Measurements from ENCODE around the gene S100Z. TPM values are rescaled to one million over a fixed set of nuclear protein-coding genes. Genes with fewer than 3 reads are reported as not detected.

The S100Z gene
- total RNA-seq, 6 experiments from 2014 or later = 0.43 TPM; not detected in 5

- Histone ChIP-seq H3K36me3 (no peaks in the 10 kb centered on the region), H3K4me1 (no peaks in the 10 kb centered on the region), H3K27ac (no peak overlapping the region), H3K27me3 (no peaks in the 10 kb centered on the region), H3K9me3 (no peaks in the 10 kb centered on the region), H3K4me3 (no peak overlapping the region)
- DNase-seq = no peak
- 78% methylated on average over 4 of the region's 4 CpGs for WGBS (ENCODE audit: insufficient coverage, low coverage, low lambda C conversion rate, missing lambda C conversion rate)
- ATAC-seq = no peak
- TF ChIP-seq, protein P1, sequence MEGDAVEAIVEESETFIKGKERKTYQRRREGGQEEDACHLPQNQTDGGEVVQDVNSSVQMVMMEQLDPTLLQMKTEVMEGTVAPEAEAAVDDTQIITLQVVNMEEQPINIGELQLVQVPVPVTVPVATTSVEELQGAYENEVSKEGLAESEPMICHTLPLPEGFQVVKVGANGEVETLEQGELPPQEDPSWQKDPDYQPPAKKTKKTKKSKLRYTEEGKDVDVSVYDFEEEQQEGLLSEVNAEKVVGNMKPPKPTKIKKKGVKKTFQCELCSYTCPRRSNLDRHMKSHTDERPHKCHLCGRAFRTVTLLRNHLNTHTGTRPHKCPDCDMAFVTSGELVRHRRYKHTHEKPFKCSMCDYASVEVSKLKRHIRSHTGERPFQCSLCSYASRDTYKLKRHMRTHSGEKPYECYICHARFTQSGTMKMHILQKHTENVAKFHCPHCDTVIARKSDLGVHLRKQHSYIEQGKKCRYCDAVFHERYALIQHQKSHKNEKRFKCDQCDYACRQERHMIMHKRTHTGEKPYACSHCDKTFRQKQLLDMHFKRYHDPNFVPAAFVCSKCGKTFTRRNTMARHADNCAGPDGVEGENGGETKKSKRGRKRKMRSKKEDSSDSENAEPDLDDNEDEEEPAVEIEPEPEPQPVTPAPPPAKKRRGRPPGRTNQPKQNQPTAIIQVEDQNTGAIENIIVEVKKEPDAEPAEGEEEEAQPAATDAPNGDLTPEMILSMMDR (IDR thresholded peaks at IDR 0.05) = no peak
- TF ChIP-seq POLR2A (IDR thresholded peaks at IDR 0.05) = no peak
- intact Hi-C loops (cut with DNase I) = loop anchor here in 1 of 2 donors (10.0 kb wide), 1 partner anchor 148 kb away; no protein-coding TSS in a partner anchor
These were observed 17.2 kb downstream of the S100Z start for GRCh38 chr5:76867038-76867437.

DNA sequence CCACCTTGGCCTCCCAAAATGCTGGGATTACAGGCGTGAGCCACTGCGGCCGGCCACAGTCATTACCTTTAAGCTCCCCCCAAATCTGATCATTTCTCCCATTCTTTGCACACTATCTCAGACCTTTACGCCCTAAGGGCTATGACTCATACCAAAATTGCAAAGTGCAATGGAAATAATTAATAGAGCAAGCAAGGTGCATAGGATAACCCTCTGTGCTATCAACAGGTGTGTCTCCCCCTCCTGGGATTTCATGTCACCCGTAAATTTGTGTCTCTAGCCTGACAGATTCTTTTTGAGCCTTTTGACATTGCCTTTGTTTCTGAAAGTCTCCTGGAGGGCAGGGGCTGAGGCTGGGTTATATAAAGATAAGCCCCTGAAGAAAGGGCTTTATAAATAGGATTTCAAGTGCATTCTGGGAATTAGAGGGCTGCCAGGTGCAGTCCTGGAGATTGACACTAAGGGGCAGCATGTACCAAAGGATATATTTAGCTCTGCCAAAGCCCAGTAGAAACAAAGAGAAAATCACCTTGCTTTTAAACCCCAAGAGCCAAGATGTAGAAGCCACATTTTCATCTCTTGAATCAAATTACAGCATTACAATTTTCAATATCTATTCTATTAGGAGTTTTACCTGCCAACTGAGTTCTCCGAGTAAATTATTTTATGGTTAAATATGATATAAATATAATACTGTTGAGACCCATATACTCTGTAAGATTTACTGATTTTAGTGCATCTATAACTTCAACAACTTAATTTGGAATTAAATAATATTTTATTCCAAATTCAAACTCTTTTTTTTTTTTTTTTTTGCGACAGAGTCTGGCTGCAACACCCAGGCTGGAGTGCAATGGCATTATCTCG, 18.2 kb downstream of the S100Z start:
- intact Hi-C loops (cut with DNase I) = loop anchor here in 1 of 2 donors (10.0 kb wide), 1 partner anchor 147 kb away; no protein-coding TSS in a partner anchor
- Histone ChIP-seq H3K4me1 (no peaks in the 10 kb centered on the region), H3K36me3 (no peaks in the 10 kb centered on the region), H3K4me3 (no peak overlapping the region), H3K27me3 (no peaks in the 10 kb centered on the region), H3K27ac (no peak overlapping the region), H3K9me3 (no peaks in the 10 kb centered on the region)
- ATAC-seq = peak; percentile 96 to 98 (median 98)
- WGBS (ENCODE audit: insufficient coverage, low coverage, low lambda C conversion rate, missing lambda C conversion rate) = 53% methylated on average over 8 of the region's 8 CpGs
- TF ChIP-seq POLR2A (IDR thresholded peaks at IDR 0.05) = no peak
- TF ChIP-seq, protein P1 (IDR thresholded peaks at IDR 0.05) = peak; percentile 80 to 97 (median 90)
- DNase-seq = peak in 2 of 3 donors; percentile 41 to 64

DNA sequence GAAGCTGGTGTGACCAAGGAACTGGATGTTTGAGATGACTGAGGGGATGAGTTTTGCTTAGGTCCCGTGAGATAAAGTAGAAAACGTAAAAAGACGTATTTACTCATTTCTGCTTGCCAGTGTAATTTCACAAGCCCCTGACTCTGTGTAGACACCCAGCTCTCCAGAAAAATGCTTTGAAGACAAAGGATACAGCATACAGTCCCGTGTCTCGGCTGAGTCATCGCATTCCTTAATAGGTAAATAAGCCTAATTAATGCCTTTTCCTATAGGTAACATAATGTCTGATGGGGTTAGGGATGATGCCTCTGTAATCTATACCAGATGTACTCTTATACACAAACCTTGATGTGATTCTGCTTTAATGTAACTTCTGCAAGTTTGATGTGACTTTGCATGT, 20.2 kb downstream of the S100Z start:
- DNase-seq = no peak
- H3K27ac ChIP-seq = no peak overlapping the region
- H3K27me3 ChIP-seq = no peaks in the 10 kb centered on the region
- ATAC-seq = no peak
- no peaks in the 10 kb centered on the region for H3K4me1 ChIP-seq
- WGBS (ENCODE audit: insufficient coverage, low coverage, low lambda C conversion rate, missing lambda C conversion rate) = 77% methylated on average over 6 of the region's 6 CpGs
- intact Hi-C loops (cut with DNase I) = loop anchor here in 1 of 2 donors (10.0 kb wide), 1 partner anchor 145 kb away; no protein-coding TSS in a partner anchor
- no peaks in the 10 kb centered on the region for H3K9me3 ChIP-seq
- no peaks in the 10 kb centered on the region for H3K36me3 ChIP-seq
- no peak overlapping the region for H3K4me3 ChIP-seq
- TF ChIP-seq POLR2A (IDR thresholded peaks at IDR 0.05) = no peak
- TF ChIP-seq, protein P1 (IDR thresholded peaks at IDR 0.05) = no peak

GRCh38 chr5:76874088-76874581, 24.3 kb downstream of the S100Z start:
- ATAC-seq = peak in 2 of 4 donors; percentile 15 to 45
- Histone ChIP-seq H3K9me3 (no peaks in the 10 kb centered on the region), H3K4me3 (no peak overlapping the region), H3K27me3 (no peaks in the 10 kb centered on the region), H3K36me3 (no peaks in the 10 kb centered on the region), H3K27ac (no peak overlapping the region), H3K4me1 (no peaks in the 10 kb centered on the region)
- 42% methylated on average over 3 of the region's 3 CpGs for WGBS (ENCODE audit: insufficient coverage, low coverage, low lambda C conversion rate, missing lambda C conversion rate)
- TF ChIP-seq POLR2A (IDR thresholded peaks at IDR 0.05) = no peak
- TF ChIP-seq, protein P1 (IDR thresholded peaks at IDR 0.05) = no peak
- no peak for DNase-seq
- intact Hi-C loops (cut with DNase I) = loop anchor here in 1 of 2 donors (10.0 kb wide), 1 partner anchor 141 kb away; no protein-coding TSS in a partner anchor
